HL-60/S4 treated with retinoic acid at 250 ng/mL for 4 days and 3 days (cell line): ENCODE data around the gene CDH4.
"Not testable (repeated sequence)": the region's sequence is repeated elsewhere in the genome, so short reads cannot be mapped to it uniquely, and the experiment has no call there.

ENCODE experiments used
- in situ Hi-C: fragments of 300-500 bp; cut with MboI; formaldehyde crosslinking; loops from 2 replicates; pipeline ENCODE4 v1.7.0; 2022; ENCODE audit warnings: low sequenced_read_pairs

CDH4 gene

DNA sequence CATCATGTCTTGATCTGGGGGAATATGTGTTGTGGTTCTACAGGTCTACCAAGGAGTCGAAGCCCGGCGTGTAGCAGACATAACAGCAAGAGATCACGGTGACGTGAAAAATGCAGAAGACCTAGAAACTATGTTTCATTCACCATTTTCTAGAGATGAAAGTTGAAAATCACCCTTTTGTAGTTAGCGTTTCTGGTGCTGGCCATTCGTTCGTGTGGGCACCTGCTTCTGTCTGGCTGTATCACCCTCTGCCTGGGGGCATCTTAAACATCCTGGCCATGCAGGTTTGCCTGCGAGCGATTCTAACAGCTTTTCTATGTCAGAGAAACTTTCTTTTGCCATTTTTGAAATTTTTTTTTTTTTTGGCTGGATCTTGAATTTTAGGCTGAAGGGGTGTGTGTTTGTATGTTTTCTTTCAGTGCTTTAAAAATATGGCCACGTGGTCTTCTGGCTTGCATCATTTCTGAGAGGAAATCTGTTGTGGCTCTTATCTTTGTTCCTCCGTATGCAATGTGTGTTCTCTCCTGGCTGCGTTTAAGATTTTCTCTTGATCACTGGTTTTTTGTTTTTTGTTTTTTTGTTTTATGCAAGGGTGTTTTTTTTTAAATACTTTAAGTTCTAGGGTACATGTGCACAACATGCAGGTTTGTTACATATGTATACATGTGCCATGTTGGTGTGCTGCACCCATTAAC is 226.7 kb downstream of the CDH4 start:
- in situ Hi-C loops, result no loop called here

DNA sequence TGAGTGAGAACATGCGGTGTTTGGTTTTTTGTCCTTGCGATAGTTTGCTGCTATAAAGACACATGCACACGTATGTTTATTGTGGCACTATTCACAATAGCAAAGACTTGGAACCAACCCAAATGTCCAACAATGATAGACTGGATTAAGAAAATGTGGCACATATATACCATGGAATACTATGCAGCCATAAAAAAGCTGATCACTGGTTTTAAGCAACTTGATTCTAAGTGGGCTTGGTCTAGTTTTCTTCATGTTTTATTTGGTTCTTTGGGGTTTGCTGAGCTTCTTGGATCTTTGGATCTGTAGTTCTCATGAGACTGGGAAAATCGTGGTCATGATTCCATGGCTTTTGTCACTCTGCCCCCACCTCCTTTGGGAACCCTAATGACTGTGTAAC is 227.4 kb downstream of the CDH4 start:
- in situ Hi-C loops, result not testable (repeated sequence)

DNA sequence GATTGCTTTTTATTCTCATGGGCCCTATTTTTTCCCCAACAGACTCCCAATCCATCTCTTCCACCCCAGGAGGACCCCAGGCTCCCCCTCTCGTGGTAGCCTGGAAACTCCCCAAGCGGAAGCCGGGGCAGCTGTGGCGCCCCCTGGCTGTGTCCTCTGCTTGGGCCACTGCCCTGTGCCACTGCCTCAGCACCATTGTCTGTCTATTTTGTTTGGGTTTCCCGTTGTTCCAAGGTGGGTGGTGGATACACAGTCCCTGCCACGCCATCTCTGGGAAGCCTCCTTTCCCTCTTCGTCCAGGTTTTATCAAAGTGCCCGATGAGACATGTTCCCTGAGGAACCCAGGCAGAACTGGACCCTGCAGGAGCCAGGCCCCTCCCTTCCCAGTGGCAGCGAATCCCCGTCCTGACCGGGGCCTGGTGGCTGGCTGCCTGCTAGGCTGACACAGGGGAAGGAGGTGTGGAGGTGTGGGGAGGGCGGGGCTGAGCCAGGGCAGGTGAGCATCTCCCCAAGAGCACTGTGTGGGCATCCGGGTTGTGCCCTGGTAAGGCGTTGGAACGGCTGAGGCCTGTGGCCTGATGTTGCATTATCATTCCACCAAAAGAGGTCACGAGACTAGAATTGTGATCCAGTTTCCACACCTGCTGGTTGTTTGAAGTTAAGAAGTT is 228.2 kb downstream of the CDH4 start:
- in situ Hi-C loops, result no loop called here

DNA sequence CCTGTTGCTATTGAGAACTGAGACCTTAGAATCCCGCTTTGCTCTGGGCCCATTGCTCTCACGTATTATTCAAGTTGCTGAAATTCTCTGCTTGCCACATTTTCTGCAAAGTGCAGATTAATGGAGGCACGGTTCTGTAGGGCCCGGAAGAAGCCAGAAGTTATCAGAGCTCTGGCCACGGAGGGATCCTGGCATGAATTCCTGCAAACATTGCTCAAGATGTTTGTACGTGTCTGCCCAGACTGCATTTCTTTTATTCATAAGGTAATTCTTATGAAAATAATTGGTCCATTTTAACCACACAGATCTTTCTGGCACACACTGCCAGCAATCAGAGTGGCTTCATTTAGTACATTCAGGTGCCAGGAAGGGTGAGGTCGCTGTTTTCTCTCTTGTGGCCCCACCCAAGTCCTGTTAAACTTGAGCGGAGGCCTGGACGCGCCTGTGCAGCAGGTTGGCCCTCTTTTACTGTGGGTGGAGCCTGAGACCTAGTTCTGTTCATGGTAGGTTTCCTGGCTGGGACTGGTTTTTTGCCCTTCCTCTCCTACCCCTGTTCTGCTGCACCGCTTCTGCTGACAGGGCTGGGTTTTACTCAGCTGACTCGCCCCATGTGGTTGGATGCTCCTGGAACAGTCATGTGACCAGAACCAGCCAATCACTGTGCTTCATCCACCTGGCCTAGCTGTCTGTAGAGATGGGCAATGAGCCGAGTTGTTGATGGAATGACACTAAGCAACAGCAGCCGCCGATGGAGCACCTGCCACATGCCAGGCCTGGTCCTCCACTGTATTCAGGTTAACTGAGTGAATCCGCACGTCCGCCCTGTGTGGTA is 230.2 kb downstream of the CDH4 start:
- in situ Hi-C loops, result no loop called here

DNA sequence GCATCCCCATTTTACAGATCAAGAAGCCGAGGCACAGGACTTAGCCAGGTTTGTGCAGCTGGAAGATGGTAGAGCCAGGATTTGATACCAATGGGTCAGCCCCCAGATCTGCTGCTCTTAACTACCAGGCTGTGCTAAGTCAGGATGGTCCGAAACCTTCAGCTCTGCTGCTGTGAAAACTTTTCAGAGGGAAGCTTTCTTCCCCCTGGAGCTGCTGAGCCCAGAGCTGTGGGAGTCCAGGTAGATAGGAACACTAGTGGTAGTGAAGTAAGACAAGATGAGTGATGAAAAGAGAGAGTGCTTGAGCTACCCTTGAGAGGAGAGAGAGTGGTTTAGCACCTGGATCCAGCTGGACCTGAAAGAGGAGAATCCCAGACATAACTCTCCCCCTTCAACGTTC is 230.8 kb downstream of the CDH4 start:
- in situ Hi-C loops, result no loop called here

DNA sequence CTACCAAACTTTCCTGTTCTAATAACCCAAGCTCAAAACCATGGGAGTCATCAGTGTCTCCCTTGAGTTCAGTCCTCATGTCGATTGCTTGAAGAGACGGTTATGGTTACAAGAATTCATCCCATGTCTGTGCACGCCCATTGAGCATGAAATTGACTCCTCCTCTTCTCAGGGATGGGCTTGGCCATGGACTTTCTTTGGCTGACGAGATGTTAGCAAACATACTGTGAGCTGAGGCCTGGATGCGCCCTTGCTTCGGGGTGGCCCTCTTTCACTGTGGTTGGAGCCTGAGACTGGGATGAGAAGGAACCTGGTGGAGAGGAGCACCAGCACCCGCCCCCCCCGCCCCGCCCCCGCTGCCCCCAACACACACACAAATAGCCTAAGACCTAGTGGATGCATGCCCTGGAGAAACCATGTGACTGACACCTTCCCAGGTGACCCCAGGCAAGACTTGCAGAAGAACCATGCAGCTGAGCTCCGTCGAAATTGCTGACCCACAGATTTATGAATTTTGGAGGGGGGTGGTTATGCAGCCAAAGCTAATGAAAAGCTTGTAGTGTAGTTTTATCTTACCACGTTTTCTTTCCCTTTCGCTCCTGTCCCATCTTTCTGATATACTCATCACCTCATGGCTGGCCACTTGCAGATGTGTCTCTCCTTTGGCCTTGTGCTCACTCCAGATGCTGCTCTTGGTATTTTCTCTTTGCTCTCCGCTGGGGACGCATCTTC is 231.4 kb downstream of the CDH4 start:
- in situ Hi-C loops, result no loop called here

DNA sequence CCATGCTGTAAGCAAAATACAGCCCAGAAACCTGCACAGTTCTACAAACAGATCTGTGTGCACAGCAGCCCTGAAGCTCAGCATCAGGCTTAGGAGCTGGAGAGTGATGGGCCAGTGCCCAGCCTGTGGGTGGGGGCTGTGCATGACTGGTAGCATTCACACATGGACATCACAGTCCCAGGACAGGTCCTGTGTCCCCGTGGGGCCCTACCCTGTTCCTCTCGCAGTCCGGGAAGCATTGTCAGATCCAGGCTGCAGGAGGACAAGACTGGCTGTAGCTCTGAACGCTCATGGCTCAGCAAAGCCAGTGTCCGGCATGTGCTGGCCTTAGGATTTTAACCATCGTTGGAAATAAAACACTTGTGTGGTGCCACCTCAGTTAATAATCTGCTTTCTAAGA is 234.1 kb downstream of the CDH4 start:
- in situ Hi-C loops, result no loop called here

DNA sequence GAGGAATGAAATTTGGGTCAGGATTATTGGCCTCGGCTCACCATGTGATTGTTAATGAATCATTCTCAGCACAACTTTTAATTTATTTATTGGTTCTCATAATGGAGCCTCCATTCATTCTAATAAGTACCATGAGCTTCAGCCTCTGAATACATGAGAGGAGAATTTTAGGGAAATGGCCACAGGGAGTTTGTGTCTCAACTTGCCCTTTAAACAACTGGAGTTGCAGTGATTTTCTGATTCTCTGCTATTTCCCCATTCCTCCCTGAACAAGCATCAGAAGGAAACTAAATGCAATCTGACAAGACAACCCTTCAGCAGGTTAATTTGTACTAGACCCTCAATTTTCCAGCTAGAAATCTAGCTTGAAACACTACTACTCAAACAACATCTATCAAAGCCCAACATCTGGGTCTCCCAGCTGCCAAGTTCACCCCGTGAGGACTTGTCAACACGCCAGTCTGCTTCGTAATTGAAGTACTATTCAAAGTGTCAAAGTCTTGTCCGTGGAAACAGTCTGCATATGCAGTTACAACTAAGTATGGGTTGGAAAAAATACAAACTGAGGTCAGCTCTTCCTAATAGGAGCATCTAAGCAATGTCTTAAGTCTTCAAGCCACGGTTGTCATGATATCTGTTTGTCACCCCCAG is 235.4 kb downstream of the CDH4 start:
- in situ Hi-C loops, result no loop called here

DNA sequence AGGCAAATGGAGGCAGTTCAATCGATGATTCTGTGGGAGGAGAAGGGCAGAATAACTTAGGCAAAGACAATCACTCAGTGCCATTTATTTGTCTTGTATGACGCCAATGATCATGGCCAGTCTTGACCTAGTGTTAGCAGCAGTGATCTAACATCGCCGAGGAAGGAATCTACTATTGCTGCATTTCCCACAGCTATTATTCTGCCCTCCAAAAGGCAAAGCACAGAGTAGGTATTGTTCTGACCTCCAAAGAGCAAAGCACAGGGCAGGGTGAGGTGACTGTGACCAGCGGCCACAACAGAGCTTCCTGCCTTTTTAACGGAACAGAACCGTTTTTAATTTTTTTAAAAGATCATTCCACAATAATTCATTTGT is 235.9 kb downstream of the CDH4 start:
- in situ Hi-C loops, result no loop called here

DNA sequence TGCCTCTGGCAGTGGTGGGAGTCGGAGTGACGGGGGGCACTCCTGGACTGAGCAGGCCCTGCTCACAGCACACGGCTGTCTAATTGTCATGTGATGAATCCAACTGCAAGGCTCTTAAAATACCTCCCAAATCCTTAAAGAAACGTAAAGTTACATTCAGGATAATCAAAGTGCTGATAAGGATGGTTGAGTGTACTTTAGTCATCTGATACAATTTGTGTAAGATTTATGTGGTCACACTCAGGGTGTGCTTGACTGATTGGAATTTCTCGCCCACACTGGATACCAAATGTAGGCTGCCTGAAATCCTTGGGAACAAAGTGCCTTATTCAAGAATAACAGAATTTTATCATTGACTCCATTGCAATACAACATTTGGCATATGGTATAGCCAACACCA is 238.7 kb downstream of the CDH4 start:
- in situ Hi-C loops, result no loop called here

DNA sequence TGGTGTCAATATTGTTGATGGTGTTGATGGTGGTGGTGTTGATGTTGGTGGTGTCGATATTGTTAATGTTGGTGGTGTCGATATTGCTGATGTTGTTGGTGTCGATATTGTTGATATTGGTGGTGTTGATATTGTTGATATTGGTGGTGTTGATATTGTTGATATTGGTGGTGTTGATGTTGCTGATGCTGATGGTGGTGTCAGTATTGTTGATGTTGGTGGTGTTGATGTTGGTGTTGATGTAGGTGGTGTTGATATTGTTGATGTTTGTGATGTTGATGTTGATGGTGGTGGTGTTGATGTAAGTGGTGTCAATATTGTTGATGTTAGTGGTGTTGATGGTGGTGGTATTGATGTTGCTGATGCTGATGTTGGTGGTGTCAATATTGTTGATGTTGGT is 240.0 kb downstream of the CDH4 start:
- in situ Hi-C loops, result no loop called here

DNA sequence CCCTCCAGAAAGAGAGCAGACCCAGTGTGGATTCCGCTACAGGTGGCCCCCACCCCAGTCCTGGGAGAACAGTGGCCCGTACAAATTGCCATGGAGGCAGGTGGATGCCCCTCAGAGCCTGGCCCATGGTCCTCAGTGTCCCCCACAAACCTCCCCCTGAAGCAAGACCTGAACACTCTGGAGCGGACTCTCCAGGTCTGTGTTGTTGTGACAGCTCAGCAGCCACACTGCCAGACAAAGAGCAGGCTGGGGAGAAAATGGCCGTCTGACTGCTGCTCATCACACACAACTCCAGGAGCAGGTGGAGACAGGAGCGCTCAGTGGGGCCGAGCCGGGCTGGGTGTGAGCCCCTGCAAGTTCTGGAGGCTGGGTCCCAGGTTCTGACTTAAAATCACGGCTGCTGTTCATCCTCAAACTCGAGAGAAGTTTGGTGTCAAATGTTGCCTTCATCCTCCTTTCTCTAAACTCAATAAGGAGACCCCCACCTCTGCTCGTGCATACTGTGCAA is 241.8 kb downstream of the CDH4 start:
- in situ Hi-C loops, result no loop called here

DNA sequence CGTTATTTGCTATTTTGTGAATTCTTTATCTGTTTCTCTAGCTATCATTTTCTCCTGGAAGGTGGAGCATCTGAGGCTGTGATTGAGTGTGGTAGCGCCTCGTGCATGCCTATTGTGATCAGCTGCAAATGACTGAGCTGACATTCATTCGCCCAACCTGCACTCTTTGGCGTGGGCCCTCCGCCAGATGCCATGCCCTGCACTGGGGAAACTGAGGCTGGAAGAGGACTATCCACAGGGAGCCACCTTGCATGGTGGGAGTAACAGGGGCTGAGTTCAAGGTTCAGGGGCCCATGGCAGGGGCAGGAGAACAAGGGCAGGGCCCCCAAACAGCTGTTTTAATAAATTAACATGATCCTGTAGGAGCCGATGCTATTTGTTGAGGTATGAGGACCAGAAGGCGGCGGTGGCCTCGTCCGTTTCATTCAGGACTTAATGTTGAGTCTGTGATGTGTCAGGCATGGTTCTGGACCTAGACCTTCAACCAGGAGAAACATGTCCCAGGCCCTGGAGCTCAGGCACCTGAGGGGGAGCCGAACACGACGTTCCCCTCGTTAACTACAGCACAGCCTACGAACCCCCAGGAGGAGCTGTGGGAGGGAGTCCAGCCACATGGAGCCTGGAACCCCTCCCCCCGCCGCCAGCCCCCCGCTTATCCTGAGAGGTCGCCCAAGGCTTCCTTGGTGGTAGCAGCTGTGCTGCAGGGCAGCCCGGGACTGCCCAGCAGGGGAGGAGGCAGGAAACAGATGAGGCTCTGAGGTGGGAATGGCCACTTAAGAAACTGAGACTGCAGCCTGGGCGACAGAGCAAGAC is 242.9 kb downstream of the CDH4 start:
- in situ Hi-C loops, result no loop called here

DNA sequence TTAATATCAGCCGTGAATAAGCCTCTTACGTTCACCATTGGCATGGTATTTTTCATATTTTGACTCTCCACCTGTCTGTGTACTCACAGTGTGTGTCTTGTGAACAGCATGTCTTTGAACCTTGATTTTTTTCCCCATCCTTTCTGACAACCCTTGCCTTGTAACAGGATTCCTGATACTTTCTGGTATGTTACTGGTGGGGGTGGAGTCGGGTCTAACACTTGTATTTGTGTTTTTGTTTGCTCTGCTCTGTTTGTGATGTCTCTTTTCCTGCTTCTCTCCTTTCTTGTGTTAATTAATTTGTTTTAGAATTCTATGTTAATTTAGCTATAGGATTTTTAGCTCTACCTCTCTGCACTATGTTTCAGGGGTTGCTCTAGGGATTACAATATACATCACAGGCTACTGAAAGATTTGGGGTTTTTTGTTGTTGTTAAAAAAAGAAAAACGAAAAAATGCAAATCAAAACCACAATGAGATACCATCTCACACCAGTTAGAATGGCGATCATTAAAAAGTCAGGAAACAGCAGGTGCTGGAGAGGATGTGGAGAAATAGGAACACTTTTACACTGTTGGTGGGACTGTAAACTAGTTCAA is 245.1 kb downstream of the CDH4 start:
- in situ Hi-C loops, result no loop called here

DNA sequence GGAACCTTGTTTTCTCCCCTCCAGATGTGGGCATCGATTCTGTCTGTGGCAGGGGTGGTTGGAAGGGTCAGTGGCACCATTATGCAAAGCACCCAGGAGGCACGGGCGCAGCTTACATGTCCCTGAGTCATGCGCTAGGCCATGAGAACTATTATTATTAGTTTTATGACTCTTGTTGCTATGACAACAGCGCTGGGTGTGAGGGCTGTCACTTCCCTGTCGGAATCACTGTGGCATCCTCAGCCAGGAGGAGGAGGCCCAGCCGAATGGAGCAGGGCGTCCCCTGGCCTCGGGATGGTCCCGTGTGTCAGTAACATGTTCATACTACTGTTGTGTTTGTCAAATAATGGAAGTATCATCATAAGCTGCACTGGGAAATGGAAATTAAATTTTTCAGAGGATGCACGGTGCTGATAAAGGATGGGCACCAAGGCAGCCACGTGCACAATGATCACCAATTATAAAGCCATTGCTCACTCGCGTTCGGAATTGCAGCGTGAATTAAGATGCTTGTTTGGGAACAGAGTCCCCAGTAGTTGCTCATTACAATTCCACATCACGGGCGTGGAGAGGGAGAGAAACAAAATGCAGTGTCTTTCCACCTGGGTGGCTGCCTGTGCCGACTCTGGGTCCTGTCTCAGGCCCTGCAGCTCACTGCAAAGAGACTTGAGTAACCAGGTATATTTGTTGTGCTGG is 247.9 kb downstream of the CDH4 start:
- in situ Hi-C loops, result no loop called here

DNA sequence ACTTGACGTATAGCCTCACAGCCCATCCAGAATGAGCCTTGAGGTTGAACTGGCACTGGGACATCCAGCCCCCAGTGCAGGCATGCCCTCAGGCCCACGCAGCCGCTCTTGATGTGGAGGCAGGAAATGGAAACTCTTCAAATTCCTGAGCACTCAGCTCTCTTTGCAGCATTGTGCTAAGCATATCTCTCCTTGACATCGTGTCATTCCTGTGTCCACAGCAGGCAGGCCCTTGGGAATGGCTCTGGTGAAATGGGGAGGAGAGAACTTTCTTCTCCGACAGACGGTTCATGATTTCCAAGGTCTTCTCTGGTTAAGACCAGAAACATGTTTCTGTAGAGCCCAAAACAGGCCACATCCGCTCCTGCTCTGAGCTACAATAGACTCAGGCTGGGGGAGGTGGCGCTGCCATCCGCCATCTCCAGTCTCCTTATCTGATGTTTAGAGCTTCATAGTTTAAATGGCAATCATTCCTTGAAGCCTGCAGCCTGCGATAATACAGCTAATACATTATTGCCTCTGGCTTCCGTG is 248.8 kb downstream of the CDH4 start:
- in situ Hi-C loops, result no loop called here

DNA sequence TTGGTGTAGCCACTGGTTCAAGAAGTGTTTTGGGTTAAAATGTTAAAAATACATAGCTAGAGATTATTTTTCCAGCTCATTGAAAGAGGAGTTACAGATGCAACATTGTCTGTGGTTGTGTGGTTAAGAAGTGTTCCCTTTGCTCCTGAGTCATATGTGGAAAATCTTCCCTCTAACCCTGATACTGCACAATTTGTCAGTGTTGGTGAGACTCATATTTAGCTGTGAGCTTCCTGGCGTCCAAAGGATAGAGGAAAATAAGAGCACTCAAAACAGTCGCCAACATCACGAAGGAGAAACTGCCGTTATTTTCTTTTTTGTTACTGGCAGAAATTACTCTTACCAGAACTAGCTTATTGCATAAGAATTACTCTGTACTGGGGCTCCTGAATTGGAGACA is 250.4 kb downstream of the CDH4 start:
- in situ Hi-C loops, result no loop called here

DNA sequence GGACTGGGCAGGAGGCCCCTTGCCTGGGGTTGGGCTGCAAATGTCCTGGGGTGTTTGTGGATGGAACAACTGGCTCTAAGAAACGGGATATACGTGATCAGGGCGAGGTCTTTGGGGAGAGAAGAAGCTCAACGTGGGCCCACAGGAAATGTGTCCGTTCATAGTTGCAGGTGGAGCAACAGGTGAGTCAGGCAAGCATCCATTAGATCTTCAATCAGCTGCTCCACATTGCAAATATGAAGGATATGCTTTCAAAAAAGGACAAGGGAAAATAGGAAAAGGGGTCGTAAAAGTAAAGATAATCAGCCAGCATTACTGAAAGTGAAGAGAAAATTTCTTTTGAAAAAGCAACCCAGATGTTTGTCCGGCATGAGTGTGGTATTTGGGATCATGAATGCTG is 251.0 kb downstream of the CDH4 start:
- in situ Hi-C loops, result no loop called here

DNA sequence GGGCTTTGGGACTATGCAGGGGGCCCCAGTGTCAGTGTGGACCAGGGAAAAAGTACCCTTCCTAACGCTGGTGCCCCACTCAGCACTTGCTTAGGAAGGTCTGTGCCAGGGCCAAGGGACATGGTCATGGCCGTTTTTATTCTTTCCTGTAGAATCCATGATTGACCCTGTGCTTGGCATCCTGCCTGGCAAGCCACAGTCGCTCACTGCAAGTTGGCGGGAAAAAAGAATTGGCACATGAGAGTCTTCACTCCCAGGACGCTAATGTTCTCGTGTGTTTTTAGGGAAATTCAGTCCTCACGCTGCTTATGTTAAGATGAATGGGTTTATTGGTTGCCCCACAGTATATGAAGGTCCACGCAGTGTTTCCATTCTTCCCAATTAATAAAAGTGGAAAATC is 253.4 kb downstream of the CDH4 start:
- in situ Hi-C loops, result no loop called here
